ENCODE measurements around the gene HOXD13. TPM values are rescaled to one million over a fixed set of nuclear protein-coding genes. Genes with fewer than 3 reads are reported as not detected.
A peak's percentile ranks its signal among the peaks of the same experiment; 100 is the strongest.

The HOXD13 gene
- total and polyA plus RNA-seq, 2 of the 8 experiments (the other 6 are each of a cell fraction or from before 2014, with no cell fraction given), result not detected

DNA sequence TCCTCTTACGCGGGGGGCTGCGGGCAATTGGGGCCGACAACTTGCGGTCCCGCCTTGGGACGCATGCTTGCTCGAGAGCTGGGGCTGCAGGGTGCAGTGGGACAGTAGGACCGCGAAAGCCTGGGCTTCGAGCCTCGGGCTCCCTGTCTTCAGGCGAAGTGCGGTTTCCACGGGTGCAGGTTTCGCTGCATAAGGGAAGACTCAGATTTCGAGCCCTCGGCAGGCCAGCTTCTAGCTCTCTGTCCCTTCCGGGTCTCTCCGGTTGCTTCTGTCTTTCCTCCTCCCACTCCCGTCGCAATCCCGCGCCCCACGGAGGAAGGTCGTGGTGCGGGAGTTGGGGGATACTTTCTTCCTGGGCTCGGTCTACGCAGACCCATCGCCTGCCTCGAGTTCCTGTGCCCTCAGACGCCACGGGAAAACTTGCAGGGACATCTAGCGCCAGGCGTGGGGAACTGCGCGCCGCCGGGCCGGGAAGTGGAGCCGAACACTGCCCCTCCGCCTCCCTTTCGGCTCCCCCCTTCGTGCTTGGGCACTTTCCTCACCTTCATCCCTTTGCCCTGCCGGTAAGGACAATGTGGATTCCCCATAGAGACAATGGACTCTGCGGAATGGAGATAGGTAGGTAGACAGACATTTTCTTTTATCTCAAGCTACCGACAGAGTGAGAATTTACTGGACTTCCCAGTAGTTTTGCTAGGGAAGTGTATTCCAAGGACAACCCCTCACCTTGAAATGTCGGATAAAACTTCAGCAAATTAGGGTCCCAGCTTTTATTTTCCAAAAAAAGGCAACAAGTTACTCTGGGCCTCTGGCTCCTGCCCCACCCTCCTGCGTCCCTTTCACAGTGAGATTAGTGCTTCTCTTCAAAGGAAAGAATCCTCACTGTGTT, 4.2 kb upstream of the HOXD13 start (continued):
- no peak for TF ChIP-seq CHD2 (IDR thresholded peaks at IDR 0.05; ENCODE audit: low read length)
- TF ChIP-seq EZH2 (IDR thresholded peaks at IDR 0.05; ENCODE audit: low read depth, low read length, severe bottlenecking), result peak; percentile 92
- 0 out of 2 replicates have a peak, but pooled peaks have one; percentile 59 for TF ChIP-seq SP4 (IDR thresholded peaks at IDR 0.05; ENCODE audit: low read length)
- peak; percentile 77 for TF ChIP-seq EGR1 (IDR thresholded peaks at IDR 0.05; ENCODE audit: borderline replicate concordance, low read depth, low read length)
- TF ChIP-seq JUN (IDR thresholded peaks at IDR 0.05; ENCODE audit: low read depth, low read length), result no peak
- TF ChIP-seq TBP (IDR thresholded peaks at IDR 0.05; ENCODE audit: low read depth, low read length), result no peak
- TF ChIP-seq RNF2 (IDR thresholded peaks at IDR 0.05; ENCODE audit: borderline replicate concordance, low read depth, low read length, missing control alignments, poor library complexity, severe bottlenecking), result peak; percentile 92
- TF ChIP-seq SP1 (IDR thresholded peaks at IDR 0.05; ENCODE audit: low read depth, low read length), result peak; percentile 78

Measured in H1 (cell line).